HL-60/S4 treated with phorbol 12-myristate 13-acetate at 8.2 ng/mL for 4 days and 3 days (cell line): ENCODE results near the gene MYH7.
"Not testable (repeated sequence)": the region's sequence is repeated elsewhere in the genome, so short reads cannot be mapped to it uniquely, and the experiment has no call there.

Source experiments
- in situ Hi-C: fragments of 300-500 bp; cut with MboI; formaldehyde crosslinking; loops from 2 replicates; pipeline ENCODE4 v1.15.0; 2022; ENCODE audit warnings: low sequenced_read_pairs

Gene MYH7

GRCh38 chr14:23387916-23388882 lies 47.3 kb downstream of the MYH7 start:
- in situ Hi-C loops, result no loop called here

- in situ Hi-C loops, result no loop called here
Measured at GRCh38 chr14:23386999-23387398, 48.5 kb downstream of the MYH7 start.

- in situ Hi-C loops, result not testable (repeated sequence)
Measured at GRCh38 chr14:23386266-23386657, 49.2 kb downstream of the MYH7 start.

GRCh38 chr14:23385642-23386265 lies 49.7 kb downstream of the MYH7 start:
- in situ Hi-C loops, result no loop called here

GRCh38 chr14:23385244-23385641 lies 50.2 kb downstream of the MYH7 start:
- in situ Hi-C loops, result no loop called here

GRCh38 chr14:23384364-23385080 lies 50.9 kb downstream of the MYH7 start:
- in situ Hi-C loops, result no loop called here

GRCh38 chr14:23382731-23383440 lies 52.6 kb downstream of the MYH7 start:
- in situ Hi-C loops, result no loop called here

GRCh38 chr14:23382276-23382675 lies 53.2 kb downstream of the MYH7 start:
- in situ Hi-C loops, result no loop called here

- in situ Hi-C loops, result no loop called here
Measured at GRCh38 chr14:23381871-23382270, 53.6 kb downstream of the MYH7 start.

GRCh38 chr14:23380976-23381375 lies 54.5 kb downstream of the MYH7 start:
- in situ Hi-C loops, result no loop called here

- in situ Hi-C loops, result no loop called here
Measured at GRCh38 chr14:23380197-23380914, 55.1 kb downstream of the MYH7 start.

GRCh38 chr14:23379366-23380196 lies 55.9 kb downstream of the MYH7 start:
- in situ Hi-C loops, result no loop called here

- in situ Hi-C loops, result no loop called here
Measured at GRCh38 chr14:23378612-23379220, 56.7 kb downstream of the MYH7 start.

- in situ Hi-C loops, result no loop called here
Measured at GRCh38 chr14:23377573-23378563, 57.6 kb downstream of the MYH7 start.

GRCh38 chr14:23377198-23377550 lies 58.3 kb downstream of the MYH7 start:
- in situ Hi-C loops, result no loop called here

GRCh38 chr14:23376482-23377197 lies 58.8 kb downstream of the MYH7 start, which contains the start of gene CMTM5:
TSS of gene CMTM5 (plus strand) at chr14:23377046. CDS start at chr14:23377252, 206 bp downstream.
- in situ Hi-C loops, result no loop called here
